HG03460 (cell line): ENCODE data around the gene ALPG.

ENCODE experiments used
- ATAC-seq: cut with Tn5 transposase; IDR thresholded peaks from one replicate; pipeline ENCODE4 v1.9.1; 2021; ENCODE audit not compliant: unreplicated experiment

Gene ALPG

GRCh38 chr2:232456296-232457120 is 49.9 kb downstream of the ALPG start:
- no peak for ATAC-seq

GRCh38 chr2:232457121-232458011 is 50.7 kb downstream of the ALPG start:
- ATAC-seq: no peak

DNA sequence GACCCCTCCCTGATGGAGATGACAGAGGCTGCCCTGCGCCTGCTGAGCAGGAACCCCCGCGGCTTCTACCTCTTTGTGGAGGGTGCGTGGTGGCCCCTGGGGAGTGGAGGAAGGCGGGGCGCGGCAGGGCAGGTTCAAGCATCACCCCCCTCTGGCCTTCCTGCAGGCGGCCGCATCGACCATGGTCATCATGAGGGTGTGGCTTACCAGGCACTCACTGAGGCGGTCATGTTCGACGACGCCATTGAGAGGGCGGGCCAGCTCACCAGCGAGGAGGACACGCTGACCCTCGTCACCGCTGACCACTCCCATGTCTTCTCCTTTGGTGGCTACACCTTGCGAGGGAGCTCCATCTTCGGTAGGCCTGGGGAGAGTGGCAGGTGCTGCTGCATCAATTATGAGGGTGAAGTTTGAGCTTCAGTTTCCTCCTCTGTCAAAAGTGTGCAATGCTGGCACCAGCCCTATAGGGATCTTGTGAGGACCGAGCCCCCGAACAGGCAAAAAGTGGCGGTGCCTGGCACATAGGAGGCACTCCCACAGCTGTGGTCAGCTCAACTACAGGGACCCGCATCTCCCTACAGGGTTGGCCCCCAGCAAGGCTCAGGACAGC is 51.5 kb downstream of the ALPG start:
- no peak for ATAC-seq

DNA sequence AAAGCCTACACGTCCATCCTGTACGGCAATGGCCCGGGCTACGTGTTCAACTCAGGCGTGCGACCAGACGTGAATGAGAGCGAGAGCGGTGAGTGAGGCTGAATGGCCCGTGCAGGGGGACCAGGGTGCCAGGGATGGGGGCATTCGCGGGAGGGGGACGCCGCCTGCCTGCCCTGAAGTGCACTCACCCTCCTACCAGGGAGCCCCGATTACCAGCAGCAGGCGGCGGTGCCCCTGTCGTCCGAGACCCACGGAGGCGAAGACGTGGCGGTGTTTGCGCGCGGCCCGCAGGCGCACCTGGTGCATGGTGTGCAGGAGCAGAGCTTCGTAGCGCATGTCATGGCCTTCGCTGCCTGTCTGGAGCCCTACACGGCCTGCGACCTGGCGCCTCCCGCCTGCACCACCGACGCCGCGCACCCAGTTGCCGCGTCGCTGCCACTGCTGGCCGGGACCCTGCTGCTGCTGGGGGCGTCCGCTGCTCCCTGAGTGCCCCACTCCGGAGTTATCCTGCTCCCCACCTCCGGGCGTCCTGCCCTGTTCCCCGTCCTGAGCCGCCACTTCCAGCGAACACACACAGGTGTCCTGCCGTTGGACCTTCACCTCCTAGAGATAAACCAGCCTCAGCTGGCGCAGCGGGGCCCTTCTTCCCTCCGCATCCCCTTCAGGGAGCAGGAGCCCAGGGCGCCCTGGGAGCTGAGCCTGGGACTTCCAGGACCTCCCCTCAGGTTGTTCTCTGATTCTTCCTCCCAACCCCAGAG is 52.2 kb downstream of the ALPG start:
- no peak for ATAC-seq

DNA sequence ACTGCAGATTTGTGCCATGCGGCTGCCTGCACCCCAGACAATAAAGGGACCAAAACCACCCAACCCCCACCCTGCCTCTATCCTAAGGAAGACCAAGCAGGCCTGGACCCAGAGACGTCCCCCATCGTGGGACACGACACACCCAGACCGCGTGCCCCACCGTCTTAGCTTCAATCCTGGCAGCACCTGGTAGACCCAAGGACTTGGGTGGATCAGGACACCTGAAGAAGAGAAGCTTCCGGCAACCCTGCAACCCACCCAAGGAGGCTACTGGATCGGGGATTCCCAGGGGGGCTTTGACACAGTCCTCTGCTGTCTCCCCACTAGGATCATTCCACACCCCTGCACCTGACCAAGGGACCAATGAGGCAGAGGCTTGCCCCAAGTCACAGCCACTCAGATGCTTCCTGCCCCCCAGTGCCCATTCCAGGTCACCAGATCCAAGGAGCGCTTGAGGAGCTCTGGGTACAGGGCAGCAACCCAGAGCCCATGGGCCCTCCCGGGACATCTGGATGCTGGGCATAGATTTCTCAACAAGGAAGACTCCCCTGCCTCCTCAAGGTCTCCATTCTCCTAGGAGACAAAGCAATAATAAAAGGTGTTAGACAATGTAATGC is 52.9 kb downstream of the ALPG start:
- ATAC-seq: no peak

- ATAC-seq: no peak
Measured at GRCh38 chr2:232460171-232460570, 53.5 kb downstream of the ALPG start.
